Activated CD8-positive, alpha-beta memory T cell treated with anti-CD3 and anti-CD28 coated beads for 36 hours (primary cell): ENCODE results near the gene CACNA1B. TPM values are rescaled to one million over a fixed set of nuclear protein-coding genes. Genes with fewer than 3 reads are reported as not detected.
"Not testable (repeated sequence)": the region's sequence is repeated elsewhere in the genome, so short reads cannot be mapped to it uniquely, and the experiment has no call there.

Source experiments
- CTCF ChIA-PET: fragments of 350-600 bp; sonication (Branson Sonifier 250); formaldehyde crosslinking; loops from one replicate; lab custom pipeline; 2021; ENCODE audit warnings: antibody characterized with exemption; lab: Charles Lee
- POLR2A ChIA-PET: fragments of 350-600 bp; sonication (Branson Sonifier 250); formaldehyde crosslinking; loops from one replicate; lab custom pipeline; 2021; ENCODE audit warnings: antibody characterized with exemption; lab: Charles Lee
- total RNA-seq, 2 experiments: library from RNA; stranded (reverse); gene quantifications; one replicate each; pipeline ENCODE4 v1.2.3, GENCODE V29; 2021

CACNA1B gene
- total RNA-seq, 2 experiments from 2014 or later: not detected

DNA sequence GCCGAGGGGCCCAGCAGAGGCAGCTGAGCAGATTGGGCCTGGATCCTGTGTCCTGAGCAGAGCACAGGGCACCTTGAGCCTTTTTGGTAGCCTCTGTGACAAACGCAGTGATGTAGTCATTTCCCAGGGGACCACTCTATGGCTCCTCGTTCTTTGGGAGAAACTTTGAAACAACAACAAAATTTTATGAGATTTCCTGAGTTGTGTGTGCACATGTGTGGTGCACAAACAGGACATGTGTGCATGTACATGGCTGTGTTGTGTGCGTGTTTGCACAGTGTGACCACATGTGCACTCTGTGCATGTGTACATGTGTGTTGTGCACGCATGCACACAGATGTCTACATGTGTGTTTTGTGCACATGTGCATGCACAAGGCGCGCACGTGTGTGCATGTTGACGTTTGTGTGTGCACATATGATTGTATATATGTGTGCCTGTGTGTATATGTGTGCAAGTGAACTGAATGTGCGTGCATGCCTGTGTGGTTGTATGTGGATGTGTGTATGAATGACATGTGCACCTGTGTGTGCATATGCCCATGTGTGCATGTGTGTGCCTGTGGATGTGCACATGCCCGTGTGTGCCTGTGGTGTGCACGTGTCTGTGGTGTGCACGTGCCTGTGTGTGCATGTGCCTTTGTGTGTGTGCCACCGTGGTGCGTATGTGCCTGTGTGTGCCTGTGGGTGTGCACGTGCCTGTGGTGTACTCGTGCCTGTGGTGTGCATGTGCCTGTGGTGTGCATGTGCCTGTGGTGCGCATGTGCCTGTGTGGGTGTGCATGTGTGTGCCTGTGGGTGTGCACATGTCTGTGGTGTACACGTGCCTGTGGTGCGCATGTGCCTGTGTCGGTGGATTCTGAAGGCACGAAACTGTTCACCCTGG lies 221.6 kb downstream of the CACNA1B start:
- ChIA-PET POLR2A (no interaction called here), CTCF (no interaction called here)

- POLR2A ChIA-PET: no interaction called here
- CTCF ChIA-PET: no interaction called here
Measured at GRCh38 chr9:138099803-138100598, 222.4 kb downstream of the CACNA1B start.

DNA sequence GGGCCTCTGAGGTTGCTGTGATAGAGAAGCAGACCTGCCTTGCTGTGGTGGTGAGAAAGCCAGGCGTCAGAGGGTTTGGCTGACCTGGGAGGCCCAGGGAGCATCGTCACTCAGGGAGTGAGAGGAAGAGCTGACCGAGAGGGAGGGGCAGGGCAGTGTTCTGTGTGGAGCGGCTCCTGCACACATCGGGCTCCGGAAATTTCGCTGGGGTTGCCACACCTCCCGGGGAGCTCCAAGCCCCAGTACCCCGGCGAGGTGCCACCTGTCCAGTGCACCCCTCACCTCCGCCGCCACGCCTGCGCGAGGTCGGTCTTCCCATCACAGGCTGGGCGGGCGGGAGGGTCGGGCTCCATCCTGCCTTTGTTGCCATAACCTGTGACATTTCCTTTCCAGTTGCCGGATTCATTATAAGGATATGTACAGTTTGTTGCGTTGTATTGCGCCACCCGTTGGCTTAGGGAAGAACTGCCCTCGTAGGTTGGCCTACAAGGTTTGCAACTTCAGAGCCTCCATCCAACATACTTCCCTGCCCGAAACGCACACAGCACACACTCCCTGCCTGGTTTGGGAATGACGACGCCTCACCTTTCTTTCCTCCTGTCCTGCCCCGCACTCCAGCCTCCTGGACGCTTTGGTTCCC lies 223.2 kb downstream of the CACNA1B start:
- ChIA-PET CTCF (no interaction called here), POLR2A (no interaction called here)

DNA sequence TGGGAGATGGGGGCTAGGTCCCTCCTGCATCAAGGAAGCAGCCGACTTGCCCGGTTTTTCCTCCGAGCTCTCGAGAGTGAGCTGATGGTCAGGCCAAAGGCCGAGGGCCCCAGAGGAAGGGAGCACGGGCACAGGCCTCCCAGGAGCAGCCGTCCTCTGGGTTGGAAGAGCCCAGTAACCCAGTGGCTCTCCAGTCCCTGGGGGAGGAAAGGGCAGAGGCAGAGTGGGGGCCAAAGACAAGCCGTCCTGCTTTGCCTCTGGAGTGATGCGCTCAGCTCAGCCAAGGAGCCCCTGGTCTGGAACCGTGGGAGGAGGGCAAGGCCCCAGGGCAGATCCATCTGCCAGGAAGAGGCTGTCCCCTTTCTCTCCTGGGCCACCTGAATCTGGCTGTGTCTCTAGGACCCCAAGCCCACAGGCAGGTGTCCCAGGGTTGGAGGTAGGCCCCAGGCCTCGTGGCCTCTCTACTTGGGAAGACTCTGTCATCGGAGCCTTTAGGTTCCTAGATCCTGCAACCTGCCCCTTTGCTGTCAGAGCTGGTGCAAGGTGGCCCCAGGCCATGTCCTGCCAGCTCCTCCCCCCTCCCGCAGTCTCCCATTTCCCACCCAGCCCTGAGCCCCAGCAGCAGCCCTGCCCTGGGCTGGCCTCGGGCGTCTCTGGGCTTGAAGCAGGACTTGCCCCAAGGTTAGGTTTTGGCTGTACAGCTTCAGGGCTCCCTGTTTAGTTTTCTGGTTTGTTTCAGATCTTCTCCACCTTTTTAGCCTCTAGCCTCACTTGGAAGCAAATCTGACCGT lies 224.1 kb downstream of the CACNA1B start:
- ChIA-PET CTCF (no interaction called here), POLR2A (no interaction called here)

DNA sequence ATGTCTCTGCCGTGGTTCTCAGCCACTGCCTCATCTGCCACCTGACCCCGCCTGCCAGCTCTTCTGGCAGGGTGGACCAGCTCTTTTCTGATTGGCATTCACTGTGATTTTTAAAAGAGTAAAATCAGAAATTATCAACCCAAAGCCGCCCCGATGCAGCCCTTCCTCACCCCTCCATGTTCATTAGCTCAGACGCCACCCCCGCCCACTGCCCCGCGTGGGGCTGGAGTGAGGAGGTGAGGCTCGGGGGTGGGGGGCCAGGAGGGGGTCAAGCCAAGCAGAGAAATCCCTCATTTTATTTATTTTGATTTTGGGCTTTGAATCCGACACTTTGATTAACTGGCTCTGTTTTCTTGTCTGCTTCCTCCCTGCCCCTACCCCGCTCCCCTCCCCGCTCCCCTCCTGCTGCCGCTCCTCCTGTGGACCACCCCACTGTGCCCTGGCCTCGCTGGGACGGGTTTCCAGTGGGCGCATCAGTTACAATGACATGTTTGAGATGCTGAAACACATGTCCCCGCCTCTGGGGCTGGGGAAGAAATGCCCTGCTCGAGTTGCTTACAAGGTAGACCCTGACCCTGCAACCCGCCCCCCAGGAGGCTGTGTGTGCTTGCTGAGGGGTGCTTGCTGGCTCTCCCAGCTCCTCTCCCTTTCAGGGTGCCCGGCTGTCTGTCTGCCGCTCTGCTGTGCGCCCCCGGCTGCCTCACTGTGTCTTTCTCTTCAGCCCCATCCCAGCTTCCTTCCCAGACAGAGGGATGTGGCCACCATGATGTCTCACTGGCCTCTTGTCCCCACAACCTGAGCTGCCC lies 224.9 kb downstream of the CACNA1B start:
- ChIA-PET CTCF (no interaction called here), POLR2A (no interaction called here)

GRCh38 chr9:138103111-138103848 lies 225.7 kb downstream of the CACNA1B start:
- ChIA-PET CTCF (no interaction called here), POLR2A (no interaction called here)

- ChIA-PET CTCF (no interaction called here), POLR2A (no interaction called here)
Measured at GRCh38 chr9:138103849-138104206, 226.2 kb downstream of the CACNA1B start.

DNA sequence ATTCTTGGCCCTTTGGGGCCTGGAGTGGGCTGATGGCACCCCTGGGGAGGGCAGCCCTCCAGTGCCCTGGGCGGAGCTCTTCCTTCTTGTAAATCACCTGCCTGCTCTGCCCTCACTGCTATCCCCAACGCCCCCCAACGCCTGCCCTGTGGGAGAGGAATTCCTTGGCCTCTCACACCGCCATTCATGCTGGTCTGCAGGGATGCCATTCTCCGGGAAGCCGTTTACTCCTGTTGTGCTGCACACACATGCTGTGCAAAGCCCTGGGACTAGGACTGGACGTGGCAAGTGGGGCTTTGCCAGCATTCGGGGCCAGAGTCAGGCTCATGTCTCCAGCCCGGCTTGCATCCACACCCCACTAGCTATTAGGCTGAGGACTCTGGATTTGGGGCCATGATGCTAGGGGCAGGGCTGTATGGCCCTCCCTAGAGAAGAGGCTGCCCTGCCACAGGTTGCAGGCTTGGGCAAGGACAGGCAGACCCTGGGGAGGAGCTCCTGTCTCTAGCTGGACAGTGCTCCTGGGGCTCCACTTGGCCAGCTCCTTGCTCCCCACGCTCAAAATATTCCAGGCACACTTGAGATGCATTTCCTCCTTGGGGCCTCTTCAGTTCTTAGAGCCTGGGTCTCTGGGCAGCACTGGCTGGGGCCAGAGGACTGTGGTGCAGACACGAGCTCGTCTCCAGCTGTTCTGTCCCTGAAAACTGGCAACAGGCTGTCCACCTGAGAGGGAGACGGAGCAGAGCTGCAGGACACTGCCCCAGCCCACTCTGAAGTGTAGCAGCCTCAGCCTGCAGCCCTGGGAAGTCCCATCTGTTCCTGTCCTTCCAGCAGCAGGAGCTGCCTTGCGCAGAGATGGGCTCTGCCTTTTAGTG lies 226.9 kb downstream of the CACNA1B start:
- ChIA-PET CTCF (no interaction called here), POLR2A (no interaction called here)

GRCh38 chr9:138105123-138105415 lies 227.5 kb downstream of the CACNA1B start:
- POLR2A ChIA-PET: no interaction called here

GRCh38 chr9:138105561-138106505 lies 228.3 kb downstream of the CACNA1B start:
- CTCF ChIA-PET: interaction anchor here (0.6 kb wide), 1 partner anchor 253 kb away, joined by 3 read pairs; no protein-coding TSS in a partner anchor
- POLR2A ChIA-PET: no interaction called here

More at GRCh38 chr9:138105123-138105415, 227.5 kb downstream of the CACNA1B start:
- CTCF ChIA-PET: interaction anchor here (0.6 kb wide), 1 partner anchor 252 kb away, joined by 3 read pairs; no protein-coding TSS in a partner anchor

DNA sequence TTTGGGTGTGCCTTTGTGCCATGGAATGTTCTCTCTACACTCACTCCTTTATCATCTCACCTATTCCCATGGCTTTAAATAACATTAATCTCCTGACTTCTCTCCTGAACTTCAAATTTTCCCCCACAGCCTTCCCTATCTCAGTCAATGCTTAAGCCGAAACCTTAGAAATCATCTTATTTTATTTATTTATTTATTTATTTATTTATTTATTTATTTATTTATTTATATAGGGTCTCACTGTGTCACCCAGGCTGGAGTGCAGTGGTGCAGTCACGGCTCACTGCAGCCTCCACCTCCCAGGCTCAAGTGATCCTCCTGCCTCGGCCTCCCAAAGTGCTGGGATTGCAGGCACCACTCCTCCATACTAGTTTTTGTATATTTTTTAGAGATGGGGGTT lies 229.5 kb downstream of the CACNA1B start:
- CTCF ChIA-PET, POLR2A ChIA-PET: not testable (repeated sequence)

DNA sequence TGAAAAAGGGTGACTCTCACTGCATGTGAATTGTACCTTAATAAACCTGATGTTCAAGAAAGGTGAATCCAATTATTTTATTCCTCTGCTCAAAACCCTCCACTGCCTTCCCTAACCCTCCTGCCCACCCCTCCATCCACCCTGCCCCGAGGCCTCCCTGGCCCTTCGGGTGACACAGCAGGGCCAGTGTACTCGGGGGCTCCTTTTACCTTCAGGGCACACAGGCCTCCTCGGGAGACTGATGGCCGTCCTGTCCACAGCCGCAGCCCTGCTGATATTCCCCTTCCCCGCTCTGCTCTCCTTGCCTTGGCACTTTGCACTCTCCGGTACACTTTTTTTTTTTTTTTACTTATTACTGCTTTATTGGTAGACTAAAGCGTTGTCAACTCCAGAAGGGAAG lies 234.0 kb downstream of the CACNA1B start:
- ChIA-PET CTCF (no interaction called here), POLR2A (no interaction called here)

DNA sequence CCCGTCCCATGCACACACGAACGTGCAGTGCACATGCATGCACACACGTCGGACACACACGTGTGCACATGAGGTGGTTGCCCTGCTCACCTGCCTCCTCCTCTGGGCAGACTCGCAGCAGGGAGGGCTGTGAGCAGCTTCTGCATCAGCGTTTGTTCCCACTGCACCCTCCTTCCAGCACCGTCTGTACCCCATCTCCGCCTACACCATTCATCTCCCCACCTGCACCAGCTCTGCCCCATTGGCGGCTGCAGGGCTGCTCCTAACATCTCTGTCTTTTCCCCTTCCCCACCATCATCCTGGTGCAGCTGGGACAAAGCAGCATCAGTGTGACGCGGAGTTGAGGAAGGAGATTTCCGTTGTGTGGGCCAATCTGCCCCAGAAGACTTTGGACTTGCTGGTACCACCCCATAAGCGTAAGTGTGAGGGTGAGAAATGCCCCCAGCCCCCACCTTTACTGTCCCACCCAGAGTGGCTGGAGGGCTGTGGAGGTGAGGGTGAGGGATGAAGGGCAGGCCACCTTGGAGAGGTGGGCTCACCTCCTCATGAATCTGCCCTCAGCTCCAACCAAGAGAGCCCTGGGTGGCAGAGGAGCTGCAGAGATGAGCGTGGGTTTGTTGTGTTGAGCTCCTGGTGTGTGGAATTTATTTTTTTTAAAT lies 234.6 kb downstream of the CACNA1B start:
- CTCF ChIA-PET: no interaction called here
- POLR2A ChIA-PET: no interaction called here

DNA sequence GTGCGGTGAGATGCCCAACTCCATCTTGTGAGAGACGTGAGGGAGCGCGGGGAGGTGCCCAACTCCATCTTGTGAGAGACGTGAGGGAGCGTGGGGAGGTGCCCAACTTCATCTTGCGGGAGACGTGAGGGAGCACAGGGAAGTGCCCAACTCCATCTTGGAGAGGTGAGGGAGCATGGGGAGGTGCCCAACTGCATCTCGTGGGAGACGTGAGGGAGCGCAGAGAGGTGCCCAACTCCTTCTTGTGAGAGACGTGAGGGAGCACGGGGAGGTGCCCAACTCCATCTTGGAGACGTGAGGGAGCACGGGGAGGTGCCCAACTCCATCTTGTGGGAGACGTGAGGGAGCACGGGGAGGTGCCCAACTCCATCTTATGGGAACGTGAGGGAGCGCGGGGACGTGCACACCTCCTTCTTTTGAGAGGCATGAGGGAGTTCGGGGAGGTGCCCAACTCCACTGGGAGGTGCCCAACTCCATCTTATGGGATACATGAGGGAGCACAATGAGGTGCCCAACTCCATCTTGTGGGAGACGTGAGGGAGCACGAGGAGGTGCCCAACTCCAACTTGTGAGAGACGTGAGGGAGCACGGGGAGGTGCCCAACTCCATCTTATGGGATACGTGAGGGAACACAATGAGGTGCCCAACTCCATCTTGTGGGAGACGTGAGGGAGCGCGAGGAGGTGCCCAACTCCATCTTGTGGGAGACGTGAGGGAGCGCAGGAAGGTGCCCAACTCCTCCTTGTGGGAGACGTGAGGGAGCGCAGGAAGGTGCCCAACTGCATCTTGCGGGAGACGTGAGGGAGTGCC lies 235.4 kb downstream of the CACNA1B start:
- CTCF ChIA-PET: no interaction called here

More for the DNA sequence above, 235.4 kb downstream of the CACNA1B start:
- POLR2A ChIA-PET: no interaction called here
